22Rv1 (cell line): ENCODE measurements around the gene MAGEA8.

Experiments
- ZFX ChIP-seq: fragments of 450-650 bp; IDR thresholded peaks from 2 replicates; pipeline ENCODE4 v1.6.1; 2017; ENCODE audit warnings: antibody characterized with exemption, borderline replicate concordance
- TF ChIP-seq, protein P1 (sequence below): fragments of 450-650 bp; IDR thresholded peaks from 2 replicates; pipeline ENCODE4 v1.5.1; 2017; ENCODE audit warnings: mild to moderate bottlenecking

- TF ChIP-seq, protein P1, sequence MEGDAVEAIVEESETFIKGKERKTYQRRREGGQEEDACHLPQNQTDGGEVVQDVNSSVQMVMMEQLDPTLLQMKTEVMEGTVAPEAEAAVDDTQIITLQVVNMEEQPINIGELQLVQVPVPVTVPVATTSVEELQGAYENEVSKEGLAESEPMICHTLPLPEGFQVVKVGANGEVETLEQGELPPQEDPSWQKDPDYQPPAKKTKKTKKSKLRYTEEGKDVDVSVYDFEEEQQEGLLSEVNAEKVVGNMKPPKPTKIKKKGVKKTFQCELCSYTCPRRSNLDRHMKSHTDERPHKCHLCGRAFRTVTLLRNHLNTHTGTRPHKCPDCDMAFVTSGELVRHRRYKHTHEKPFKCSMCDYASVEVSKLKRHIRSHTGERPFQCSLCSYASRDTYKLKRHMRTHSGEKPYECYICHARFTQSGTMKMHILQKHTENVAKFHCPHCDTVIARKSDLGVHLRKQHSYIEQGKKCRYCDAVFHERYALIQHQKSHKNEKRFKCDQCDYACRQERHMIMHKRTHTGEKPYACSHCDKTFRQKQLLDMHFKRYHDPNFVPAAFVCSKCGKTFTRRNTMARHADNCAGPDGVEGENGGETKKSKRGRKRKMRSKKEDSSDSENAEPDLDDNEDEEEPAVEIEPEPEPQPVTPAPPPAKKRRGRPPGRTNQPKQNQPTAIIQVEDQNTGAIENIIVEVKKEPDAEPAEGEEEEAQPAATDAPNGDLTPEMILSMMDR: no peak
- TF ChIP-seq ZFX: no peak
Observed at GRCh38 chrX:149860445-149860844, 20.5 kb upstream of the MAGEA8 start.
